BE2C (cell line): ENCODE results near the gene TSC22D4.

ENCODE experiments used
- DNase-seq: peaks from one replicate; pipeline ENCODE4 v3.0.0-alpha.2; 2020
- H3K27me3 ChIP-seq: fragments of 250-450 bp; sonication (Bioruptor Pico); 2 replicates; pipeline ENCODE4 v1.5.1; 2020; ENCODE audit warnings: mild to moderate bottlenecking
- H3K36me3 ChIP-seq: fragments of 250-450 bp; sonication (Bioruptor Pico); 2 replicates; pipeline ENCODE4 v1.5.1; 2020; ENCODE audit warnings: mild to moderate bottlenecking
- H3K4me1 ChIP-seq: fragments of 250-450 bp; sonication (Bioruptor Pico); 2 replicates; pipeline ENCODE4 v1.5.1; 2020
- H3K4me3 ChIP-seq: 2 replicates; pipeline ENCODE4 v1.5.1; 2011; ENCODE audit warnings: low read depth, low read length
- H3K9me3 ChIP-seq: fragments of 250-450 bp; sonication (Bioruptor Pico); 2 replicates; pipeline ENCODE4 v1.5.1; 2020
- TF ChIP-seq, protein P1 (sequence below): IDR thresholded peaks from 2 replicates; pipeline ENCODE4 v1.5.1; 2012; ENCODE audit warnings: mild to moderate bottlenecking, low read depth, low read length

TSC22D4 gene

DNA sequence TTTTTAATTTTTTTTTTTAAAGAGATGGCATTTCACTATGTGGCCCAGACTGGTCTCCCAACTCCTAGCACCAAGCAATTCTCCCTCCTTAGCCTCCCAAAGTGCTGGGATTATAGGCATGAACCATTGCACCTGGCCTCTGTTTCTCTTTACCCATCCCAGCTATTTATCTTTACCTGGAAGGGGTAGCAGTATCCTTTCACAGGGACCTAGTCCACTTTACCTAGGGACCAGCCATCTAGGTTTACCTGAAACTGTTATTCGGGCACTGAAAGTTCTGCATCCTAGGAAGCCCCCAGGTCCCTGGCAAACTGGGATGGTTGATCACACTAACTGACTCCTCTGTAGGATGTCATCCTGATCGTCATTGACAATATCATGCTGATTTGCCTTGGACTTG lies 38.3 kb upstream of the TSC22D4 start:
- no peak overlapping the region for H3K4me3 ChIP-seq
- no peaks in the 10 kb centered on the region; the same call in 1 of the 2 replicates for H3K4me1 ChIP-seq
- no peaks in the 10 kb centered on the region for H3K36me3 ChIP-seq
- DNase-seq = no peak
- TF ChIP-seq, protein P1, sequence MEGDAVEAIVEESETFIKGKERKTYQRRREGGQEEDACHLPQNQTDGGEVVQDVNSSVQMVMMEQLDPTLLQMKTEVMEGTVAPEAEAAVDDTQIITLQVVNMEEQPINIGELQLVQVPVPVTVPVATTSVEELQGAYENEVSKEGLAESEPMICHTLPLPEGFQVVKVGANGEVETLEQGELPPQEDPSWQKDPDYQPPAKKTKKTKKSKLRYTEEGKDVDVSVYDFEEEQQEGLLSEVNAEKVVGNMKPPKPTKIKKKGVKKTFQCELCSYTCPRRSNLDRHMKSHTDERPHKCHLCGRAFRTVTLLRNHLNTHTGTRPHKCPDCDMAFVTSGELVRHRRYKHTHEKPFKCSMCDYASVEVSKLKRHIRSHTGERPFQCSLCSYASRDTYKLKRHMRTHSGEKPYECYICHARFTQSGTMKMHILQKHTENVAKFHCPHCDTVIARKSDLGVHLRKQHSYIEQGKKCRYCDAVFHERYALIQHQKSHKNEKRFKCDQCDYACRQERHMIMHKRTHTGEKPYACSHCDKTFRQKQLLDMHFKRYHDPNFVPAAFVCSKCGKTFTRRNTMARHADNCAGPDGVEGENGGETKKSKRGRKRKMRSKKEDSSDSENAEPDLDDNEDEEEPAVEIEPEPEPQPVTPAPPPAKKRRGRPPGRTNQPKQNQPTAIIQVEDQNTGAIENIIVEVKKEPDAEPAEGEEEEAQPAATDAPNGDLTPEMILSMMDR = no peak
- no peaks in the 10 kb centered on the region for H3K27me3 ChIP-seq
- H3K9me3 ChIP-seq = no peaks in the 10 kb centered on the region

DNA sequence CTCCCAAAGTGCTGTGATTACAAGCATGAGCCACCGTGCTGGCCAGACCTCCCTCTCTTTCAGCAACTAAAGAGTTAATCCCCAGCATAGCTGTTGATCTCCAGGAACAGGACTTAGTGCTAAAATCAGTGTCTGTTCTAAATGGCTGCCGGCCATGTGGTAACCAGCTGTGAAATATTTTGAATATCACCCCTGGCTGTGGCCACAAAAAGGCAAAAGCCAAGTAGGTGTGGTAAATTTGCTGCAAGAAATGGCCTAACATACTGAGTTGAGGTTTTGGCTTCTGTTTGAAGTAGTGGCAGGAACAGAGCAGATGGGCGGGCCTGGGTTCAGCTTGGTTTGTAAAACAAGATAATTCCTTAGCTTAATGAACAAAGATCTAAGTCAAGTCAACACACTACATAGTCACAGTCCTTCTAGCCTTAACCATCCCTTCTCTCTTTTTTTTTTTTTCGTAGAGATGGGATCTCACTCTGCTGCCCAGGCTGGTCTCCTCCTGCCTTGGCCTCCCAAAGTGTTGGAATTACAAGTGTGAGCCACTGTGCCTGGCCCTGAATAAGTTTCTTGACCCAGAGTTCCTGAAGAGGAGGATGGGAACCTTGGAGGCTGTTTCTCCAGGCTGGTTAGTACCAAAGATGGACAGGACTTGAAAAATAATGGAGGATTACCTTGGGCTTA lies 37.3 kb upstream of the TSC22D4 start:
- H3K9me3 ChIP-seq = no peaks in the 10 kb centered on the region
- H3K4me3 ChIP-seq = no peak overlapping the region
- H3K36me3 ChIP-seq = no peaks in the 10 kb centered on the region
- TF ChIP-seq, protein P1 = no peak
- no peaks in the 10 kb centered on the region for H3K27me3 ChIP-seq
- H3K4me1 ChIP-seq = no peaks in the 10 kb centered on the region; the same call in 1 of the 2 replicates
- no peak for DNase-seq

DNA sequence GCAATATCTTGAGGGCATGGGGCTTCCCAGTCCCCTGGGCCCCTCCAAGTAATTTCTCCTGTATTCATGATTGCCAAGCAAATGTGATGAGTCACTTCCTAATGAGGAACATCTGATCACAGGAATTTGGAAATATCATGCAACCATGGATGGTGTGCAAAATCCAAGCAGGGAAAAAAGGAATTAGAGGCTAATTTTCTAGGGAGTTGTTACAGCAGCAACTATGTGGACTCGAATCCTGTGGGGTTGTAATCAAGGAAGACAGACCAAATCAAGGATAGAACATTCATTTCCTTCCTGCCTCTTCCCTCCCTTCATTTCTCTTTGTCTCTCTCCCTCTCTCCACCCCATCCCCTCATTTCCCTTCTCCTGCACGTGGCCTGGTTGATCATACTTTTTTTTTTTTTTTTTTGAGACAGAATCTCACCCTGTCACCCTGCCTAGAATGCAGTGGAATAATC lies 36.1 kb upstream of the TSC22D4 start:
- H3K4me3 ChIP-seq = no peak overlapping the region
- TF ChIP-seq, protein P1 = no peak

DNA sequence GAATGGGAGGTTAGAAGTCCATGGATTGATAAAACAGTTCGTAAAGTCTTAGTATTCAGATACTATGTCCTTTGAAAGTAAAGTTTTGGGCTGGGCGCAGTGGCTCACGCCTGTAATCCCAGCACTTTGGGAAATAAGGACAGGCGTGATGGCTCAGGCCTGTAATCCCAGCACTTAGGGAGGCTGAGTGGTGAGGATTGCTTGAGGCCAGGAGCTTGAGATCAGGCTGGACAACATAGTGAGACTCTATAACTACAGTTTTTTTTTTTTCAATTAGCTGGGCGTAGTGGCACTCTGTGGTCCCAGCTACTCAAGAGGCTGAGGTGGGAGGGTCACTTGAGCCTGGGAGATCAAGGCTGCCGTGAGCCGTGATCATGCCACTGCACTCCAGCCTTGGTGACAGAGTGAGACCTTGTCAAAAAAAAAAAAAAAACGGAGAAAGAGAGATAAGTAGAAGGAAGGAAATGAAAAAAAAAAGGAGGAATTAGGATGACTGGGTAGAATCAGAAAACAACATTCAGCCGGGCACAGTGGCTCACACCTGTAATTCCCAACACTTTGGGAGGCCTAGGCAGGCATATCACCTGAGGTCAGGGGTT lies 34.3 kb upstream of the TSC22D4 start:
- TF ChIP-seq, protein P1 = no peak
- no peak for DNase-seq
- Histone ChIP-seq H3K36me3 (no peaks in the 10 kb centered on the region), H3K4me1 (no peaks in the 10 kb centered on the region; the same call in 1 of the 2 replicates), H3K27me3 (no peaks in the 10 kb centered on the region), H3K4me3 (no peak overlapping the region), H3K9me3 (no peaks in the 10 kb centered on the region)

More for the DNA sequence above, 36.1 kb upstream of the TSC22D4 start:
- H3K36me3 ChIP-seq = no peaks in the 10 kb centered on the region
- DNase-seq = no peak
- H3K4me1 ChIP-seq = no peaks in the 10 kb centered on the region; the same call in 1 of the 2 replicates
- H3K9me3 ChIP-seq = no peaks in the 10 kb centered on the region
- H3K27me3 ChIP-seq = no peaks in the 10 kb centered on the region

DNA sequence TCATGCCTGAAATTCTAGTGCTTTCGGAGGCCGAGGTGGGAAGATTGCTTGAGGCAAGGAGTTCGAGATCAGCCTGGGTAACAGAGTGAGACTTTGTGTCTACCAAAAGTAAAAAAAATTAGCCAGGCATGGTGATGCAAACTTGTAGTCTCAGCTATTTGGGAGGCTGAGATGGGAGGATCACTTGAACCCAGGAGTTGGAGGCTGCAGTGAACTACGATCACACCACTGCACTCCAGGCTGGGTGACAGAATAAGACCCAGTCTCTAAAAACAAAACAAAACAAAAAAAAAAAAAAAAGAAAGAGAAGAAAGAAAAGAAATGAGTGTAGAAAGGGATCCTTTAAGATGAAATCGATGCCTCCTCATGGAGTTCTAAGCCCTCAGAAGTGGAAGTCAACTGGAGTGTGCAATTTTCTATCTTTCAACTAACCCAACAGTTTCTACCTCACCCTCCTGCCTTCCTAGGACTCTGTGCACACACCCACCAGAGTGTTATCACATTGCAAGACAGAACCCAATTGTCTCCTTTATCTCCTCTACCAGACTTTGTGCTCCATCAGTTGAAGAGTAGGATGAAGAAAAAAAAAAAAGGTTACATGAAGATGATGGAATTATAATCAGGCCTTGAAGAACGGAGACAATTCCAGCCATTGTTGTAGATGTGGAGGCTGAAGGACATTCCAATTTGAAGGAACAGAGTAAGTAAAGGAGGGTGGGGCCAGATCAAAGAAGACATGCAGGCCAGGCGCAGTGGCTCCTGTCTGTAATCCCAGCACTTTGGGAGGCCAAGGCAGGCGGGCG lies 31.6 kb upstream of the TSC22D4 start:
- TF ChIP-seq, protein P1 = no peak
- no peak overlapping the region for H3K4me3 ChIP-seq
- H3K27me3 ChIP-seq = no peaks in the 10 kb centered on the region
- no peaks in the 10 kb centered on the region for H3K36me3 ChIP-seq
- DNase-seq = no peak
- H3K4me1 ChIP-seq = no peaks in the 10 kb centered on the region; the same call in 1 of the 2 replicates
- H3K9me3 ChIP-seq = no peaks in the 10 kb centered on the region
